Measurements from ENCODE around the gene WDFY2. TPM values are rescaled to one million over a fixed set of nuclear protein-coding genes. Genes with fewer than 3 reads are reported as not detected.

The WDFY2 gene
- total and polyA plus RNA-seq, 2 of the 8 experiments (the other 6 are each of a cell fraction or from before 2014, with no cell fraction given): 13.9 to 29.0 TPM

GRCh38 chr13:51731759-51732158, 147.5 kb downstream of the WDFY2 start (continued):
- TF ChIP-seq JUN (IDR thresholded peaks at IDR 0.05; ENCODE audit: low read depth, low read length) (no peak), CHD7 (IDR thresholded peaks at IDR 0.05; ENCODE audit: insufficient replicate concordance, low read length) (no peak), GABPA (IDR thresholded peaks at IDR 0.05; ENCODE audit: borderline replicate concordance, insufficient read depth, low read length) (no peak), RNF2 (IDR thresholded peaks at IDR 0.05; ENCODE audit: borderline replicate concordance, low read depth, low read length, missing control alignments, poor library complexity, severe bottlenecking) (no peak), CBX8 (IDR thresholded peaks at IDR 0.05; ENCODE audit: borderline replicate concordance, low read depth, low read length) (no peak), TBP (IDR thresholded peaks at IDR 0.05; ENCODE audit: low read depth, low read length) (no peak), CBX5 (IDR thresholded peaks at IDR 0.05; ENCODE audit: low read depth, low read length) (no peak)

Data from H1 (cell line).